NB4 (cell line): ENCODE results near the gene SERPINH1.

Source experiments
- MAX ChIP-seq: IDR thresholded peaks from 2 replicates; pipeline ENCODE4 v1.6.1; 2011; ENCODE audit warnings: low read depth, low read length
- MYC ChIP-seq: IDR thresholded peaks from 2 replicates; pipeline ENCODE4 v1.6.1; 2011; ENCODE audit warnings: low read depth, low read length
- POLR2A ChIP-seq: IDR thresholded peaks from 2 replicates; pipeline ENCODE4 v1.6.1; 2011; ENCODE audit warnings: mild to moderate bottlenecking; ENCODE audit not compliant: insufficient read length; ENCODE audit errors: extremely low read depth
- TF ChIP-seq, protein P1 (sequence below): IDR thresholded peaks from one replicate; pipeline ENCODE4 v1.5.1; 2012; ENCODE audit warnings: low read depth, low read length

DNA sequence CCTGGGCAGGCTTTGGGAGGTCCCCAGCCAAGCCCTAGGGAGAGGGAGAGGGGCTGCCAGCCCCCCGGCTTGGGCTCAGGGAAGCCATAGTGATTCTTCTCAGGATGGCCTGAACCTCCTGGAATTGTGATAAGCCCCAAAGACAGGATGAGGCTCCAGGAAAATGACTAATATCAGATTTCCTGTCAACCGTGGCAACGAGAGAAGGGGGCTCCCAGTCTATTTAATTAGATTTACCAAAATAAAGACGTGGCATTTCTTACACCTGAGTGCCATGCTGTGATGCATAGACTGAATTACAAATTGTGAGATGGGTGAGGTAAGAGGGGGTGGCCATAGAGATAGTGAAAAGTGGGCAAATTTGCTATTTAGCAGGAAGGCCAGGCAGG, 20.4 kb downstream of the SERPINH1 start:
- TF ChIP-seq, protein P1, sequence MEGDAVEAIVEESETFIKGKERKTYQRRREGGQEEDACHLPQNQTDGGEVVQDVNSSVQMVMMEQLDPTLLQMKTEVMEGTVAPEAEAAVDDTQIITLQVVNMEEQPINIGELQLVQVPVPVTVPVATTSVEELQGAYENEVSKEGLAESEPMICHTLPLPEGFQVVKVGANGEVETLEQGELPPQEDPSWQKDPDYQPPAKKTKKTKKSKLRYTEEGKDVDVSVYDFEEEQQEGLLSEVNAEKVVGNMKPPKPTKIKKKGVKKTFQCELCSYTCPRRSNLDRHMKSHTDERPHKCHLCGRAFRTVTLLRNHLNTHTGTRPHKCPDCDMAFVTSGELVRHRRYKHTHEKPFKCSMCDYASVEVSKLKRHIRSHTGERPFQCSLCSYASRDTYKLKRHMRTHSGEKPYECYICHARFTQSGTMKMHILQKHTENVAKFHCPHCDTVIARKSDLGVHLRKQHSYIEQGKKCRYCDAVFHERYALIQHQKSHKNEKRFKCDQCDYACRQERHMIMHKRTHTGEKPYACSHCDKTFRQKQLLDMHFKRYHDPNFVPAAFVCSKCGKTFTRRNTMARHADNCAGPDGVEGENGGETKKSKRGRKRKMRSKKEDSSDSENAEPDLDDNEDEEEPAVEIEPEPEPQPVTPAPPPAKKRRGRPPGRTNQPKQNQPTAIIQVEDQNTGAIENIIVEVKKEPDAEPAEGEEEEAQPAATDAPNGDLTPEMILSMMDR: no peak
- TF ChIP-seq POLR2A: no peak
- no peak for TF ChIP-seq MAX
- no peak for TF ChIP-seq MYC
